IMR-90 (cell line): Measurements from ENCODE around the gene FGF12. TPM values are rescaled to one million over a fixed set of nuclear protein-coding genes. Genes with fewer than 3 reads are reported as not detected.

Source experiments
- ATAC-seq: fragments of 200-7000 bp; cut with Tn5 transposase; 2 replicates; pipeline ENCODE4 v1.9.1; 2020; ENCODE audit warnings: low read depth, mild to moderate bottlenecking, moderate library complexity
- BruUV-seq: library from RNA; stranded (reverse); fragments of 400-500 nt; replicated peaks from 2 replicates; lab custom pipeline; 2021; lab: Mats Ljungman, UMichigan
- CTCF ChIA-PET: fragments of 300-600 bp; formaldehyde crosslinking; extraction: SDS; loops from one replicate; lab custom pipeline; 2021; ENCODE audit warnings: antibody characterized with exemption; lab: Yijun Ruan, JAX
- POLR2A ChIA-PET: fragments of 300-600 bp; sonication (Branson Sonifier 250); formaldehyde crosslinking; loops from one replicate; lab custom pipeline; 2022; ENCODE audit warnings: antibody characterized with exemption; ENCODE audit not compliant: unreplicated experiment; lab: Charles Lee
- DNase-seq: peaks from one replicate; pipeline ENCODE4 v3.0.0; 2013
- H2AFZ ChIP-seq: replicated peaks from 2 replicates; pipeline ENCODE3; 2013; ENCODE audit warnings: low read length, mild to moderate bottlenecking; ENCODE audit not compliant: poor library complexity
- H2AK5ac ChIP-seq: 2 replicates; pipeline ENCODE4 v1.6.1; 2013; ENCODE audit warnings: low read depth, low read length, inconsistent platforms
- H2AK9ac ChIP-seq: replicated peaks from 2 replicates; pipeline ENCODE3; 2013; ENCODE audit warnings: mild to moderate bottlenecking, low read depth, low read length, moderate library complexity; ENCODE audit not compliant: poor library complexity
- H2BK120ac ChIP-seq: 2 replicates; pipeline ENCODE4 v1.6.1; 2013; ENCODE audit warnings: low read depth, low read length, inconsistent platforms
- H2BK15ac ChIP-seq: 3 replicates; pipeline ENCODE4 v1.6.1; 2013; ENCODE audit warnings: low read depth, low read length, inconsistent platforms
- H2BK20ac ChIP-seq: 2 replicates; pipeline ENCODE4 v1.6.1; 2013; ENCODE audit warnings: low read depth, mild to moderate bottlenecking, inconsistent platforms, low read length, moderate library complexity
- H2BK5ac ChIP-seq: 2 replicates; pipeline ENCODE4 v1.6.1; 2013; ENCODE audit warnings: mild to moderate bottlenecking, low read depth, low read length, inconsistent platforms; ENCODE audit not compliant: poor library complexity, severe bottlenecking
- H3K14ac ChIP-seq: replicated peaks from 2 replicates; pipeline ENCODE4 v1.6.1; 2013; ENCODE audit warnings: low read depth, low read length, inconsistent platforms
- H3K18ac ChIP-seq: 2 replicates; pipeline ENCODE4 v1.6.1; 2013; ENCODE audit warnings: low read depth, low read length, control low read depth
- H3K23ac ChIP-seq: 2 replicates; pipeline ENCODE4 v1.6.1; 2013; ENCODE audit warnings: low read depth, low read length, inconsistent platforms
- H3K27ac ChIP-seq: 2 replicates; pipeline ENCODE4 v1.5.1; 2013; ENCODE audit warnings: mild to moderate bottlenecking, control low read depth, low read length; ENCODE audit not compliant: insufficient read depth
- H3K27me3 ChIP-seq: 2 replicates; pipeline ENCODE4 v1.6.1; 2013; ENCODE audit warnings: low read length; ENCODE audit not compliant: control insufficient read depth, insufficient read depth
- H3K36me3 ChIP-seq: 2 replicates; pipeline ENCODE4 v1.6.1; 2013; ENCODE audit warnings: low read length, mixed read lengths; ENCODE audit not compliant: control insufficient read depth, insufficient read depth
- H3K4ac ChIP-seq: 2 replicates; pipeline ENCODE4 v1.6.1; 2013; ENCODE audit warnings: low read depth, low read length, inconsistent platforms
- H3K4me1 ChIP-seq: 2 replicates; pipeline ENCODE4 v1.6.1; 2013; ENCODE audit warnings: low read length, mixed read lengths; ENCODE audit not compliant: control insufficient read depth, insufficient read depth
- H3K4me2 ChIP-seq: 2 replicates; pipeline ENCODE4 v1.6.1; 2013; ENCODE audit warnings: low read depth, mild to moderate bottlenecking, control low read depth, low read length, moderate library complexity
- H3K4me3 ChIP-seq: 2 replicates; pipeline ENCODE4 v1.5.1; 2013; ENCODE audit warnings: low read depth, mild to moderate bottlenecking, control low read depth, low read length, moderate library complexity; ENCODE audit not compliant: insufficient read depth
- H3K56ac ChIP-seq: 2 replicates; pipeline ENCODE4 v1.6.1; 2013; ENCODE audit warnings: low read length, inconsistent platforms; ENCODE audit not compliant: insufficient read depth; ENCODE audit errors: extremely low read depth
- H3K79me1 ChIP-seq, 2 experiments: 2 replicates each; pipeline ENCODE4 v1.6.1; 2013; ENCODE audit warnings: low read length in 2 of 2, inconsistent platforms in 1 of 2, low read depth in 1 of 2
- H3K9ac ChIP-seq: 2 replicates; pipeline ENCODE4 v1.6.1; 2013; ENCODE audit warnings: low read depth, low read length, control low read depth
- H3K9me1 ChIP-seq: 2 replicates; pipeline ENCODE4 v1.6.1; 2013; ENCODE audit warnings: low read length, inconsistent platforms; ENCODE audit not compliant: insufficient read depth
- H3K9me3 ChIP-seq: 2 replicates; pipeline ENCODE4 v1.6.1; 2013; ENCODE audit warnings: low read length; ENCODE audit not compliant: control insufficient read depth, insufficient read depth
- H4K20me1 ChIP-seq: 2 replicates; pipeline ENCODE4 v1.6.1; 2013; ENCODE audit warnings: low read length, inconsistent platforms; ENCODE audit not compliant: insufficient read depth
- H4K5ac ChIP-seq: 2 replicates; pipeline ENCODE4 v1.6.1; 2013; ENCODE audit warnings: mild to moderate bottlenecking, low read depth, low read length, control low read depth
- H4K8ac ChIP-seq, 2 experiments: 2 replicates each; pipeline ENCODE4 v1.6.1; 2013; ENCODE audit warnings: low read depth in 2 of 2, low read length in 2 of 2, control low read depth in 1 of 2, inconsistent platforms in 1 of 2
- H4K91ac ChIP-seq: 2 replicates; pipeline ENCODE4 v1.6.1; 2013; ENCODE audit warnings: low read depth, low read length, inconsistent platforms; ENCODE audit not compliant: insufficient read depth
- CHD1 ChIP-seq: IDR thresholded peaks from 2 replicates; pipeline ENCODE4 v1.6.1; 2012; ENCODE audit warnings: low read depth, low read length, improper control_type of control experiment
- ELK1 ChIP-seq: fragments of 150-350 bp; IDR thresholded peaks from 2 replicates; pipeline ENCODE4 v1.6.1; 2016; ENCODE audit warnings: low read depth, mild to moderate bottlenecking, low read length, moderate library complexity, borderline replicate concordance
- FOS ChIP-seq: fragments of 150-350 bp; IDR thresholded peaks from 2 replicates; pipeline ENCODE4 v1.6.1; 2016; ENCODE audit warnings: low read depth, low read length
- MAZ ChIP-seq: IDR thresholded peaks from 2 replicates; pipeline ENCODE4 v1.6.1; 2012; ENCODE audit warnings: low read depth, mild to moderate bottlenecking, low read length, improper control_type of control experiment, moderate library complexity, borderline replicate concordance
- NFE2L2 ChIP-seq: fragments of 150-350 bp; IDR thresholded peaks from 2 replicates; pipeline ENCODE4 v1.6.1; 2016; ENCODE audit warnings: low read depth, mild to moderate bottlenecking, low read length
- POLR2A ChIP-seq: IDR thresholded peaks from 2 replicates; pipeline ENCODE4 v1.6.1; 2012; ENCODE audit warnings: mild to moderate bottlenecking, low read depth, low read length
- RFX5 ChIP-seq: IDR thresholded peaks from 2 replicates; pipeline ENCODE4 v1.8.0; 2012; ENCODE audit warnings: low read depth, mild to moderate bottlenecking, low read length, moderate library complexity
- WGBS, 2 experiments: methylation state at CpG; one replicate each; pipeline versions ENCODE4 v1.1.5 to v1.1.7; 2013; ENCODE audit warnings: missing lambda C conversion rate in 2 of 2; ENCODE audit not compliant: insufficient read length in 1 of 2; ENCODE audit errors: extremely low coverage in 2 of 2; 5-methylcytosine and 5-hydroxymethylcytosine counted together
- dilution Hi-C: fragments of 300-500 bp; cut with HindIII; formaldehyde crosslinking; loops from one replicate; pipeline ENCODE4 v1.14.3; 2018; ENCODE audit warnings: low sequenced_read_pairs; ENCODE audit not compliant: unreplicated experiment
- in situ Hi-C: fragments of 300-500 bp; cut with MboI; formaldehyde crosslinking; loops from 3 replicates; pipeline ENCODE4 v1.14.3; 2019; ENCODE audit warnings: low sequenced_read_pairs, inconsistent platforms, mixed read lengths
- intact Hi-C: fragments of 100-400 bp; cut with micrococcal nuclease; formaldehyde crosslinking; loops from 2 replicates; pipeline ENCODE4 v1.10.0; 2022
- polyA plus RNA-seq, 3 experiments: library from polyadenylated mRNA; depleted of rRNA; stranded (reverse); fragments of >200 nt; gene quantifications; 2 replicates each; pipeline ENCODE4 v1.2.3, GENCODE V29; 2012; ENCODE audit warnings: low replicate concordance in 1 of 3
- total RNA-seq: library from RNA; depleted of rRNA; stranded (reverse); fragments of >200 nt; gene quantifications from 2 replicates; pipeline ENCODE4 v1.2.3, GENCODE V29; 2012

FGF12 gene
- total and polyA plus RNA-seq, 2 of the 4 experiments (the other 2 are of a cell fraction): not detected

DNA sequence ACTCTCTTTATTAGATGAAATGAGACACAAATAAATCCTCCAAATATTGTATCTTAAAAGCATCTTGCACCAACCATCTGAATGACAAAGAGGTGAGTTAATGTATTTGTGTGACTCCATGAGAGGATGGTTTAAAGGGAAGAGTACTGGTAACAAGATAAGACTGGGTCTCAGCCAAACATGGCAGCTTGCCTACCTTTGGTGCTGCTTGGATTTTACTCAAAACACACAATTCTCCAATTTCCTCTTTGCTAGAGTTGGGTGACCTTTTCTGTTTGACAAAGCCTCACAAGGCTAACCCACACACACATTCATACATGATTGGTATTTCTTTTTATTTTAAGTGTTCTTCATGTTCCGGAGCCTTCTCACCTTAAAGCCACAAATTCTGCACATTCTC, 506.4 kb downstream of the FGF12 start:
- no peak overlapping the region for H3K18ac ChIP-seq
- in situ Hi-C loops: no loop called here
- H3K9me1 ChIP-seq: no peaks in the 10 kb centered on the region
- no peaks in the 10 kb centered on the region for H4K20me1 ChIP-seq
- H2BK5ac ChIP-seq: no peak overlapping the region
- H4K5ac ChIP-seq: no peak overlapping the region
- H3K4ac ChIP-seq: no peak overlapping the region
- no peak overlapping the region for H3K9ac ChIP-seq
- no peak overlapping the region for H2BK120ac ChIP-seq
- no peak for DNase-seq
- H3K4me3 ChIP-seq: no peak overlapping the region
- ChIA-PET POLR2A (no interaction called here), CTCF (no interaction called here)
- H2AFZ ChIP-seq: no peak overlapping the region
- BruUV-seq: no TSS peak
- H3K56ac ChIP-seq: no peak overlapping the region
- no peak overlapping the region for H3K14ac ChIP-seq
- no CpG with 5 or more reads among the region's 1 CpG for WGBS, 2 experiments
- intact Hi-C loops: no loop called here
- H3K79me1 ChIP-seq: no peaks in the 10 kb centered on the region
- no peak overlapping the region for H4K91ac ChIP-seq
- no peaks in the 10 kb centered on the region for H3K27me3 ChIP-seq
- 0 out of 2 replicates have a peak, but pooled peaks cover 1% of the 10 kb centered on the region for H3K9me3 ChIP-seq
- dilution Hi-C loops: no loop called here
- H2BK15ac ChIP-seq: no peak overlapping the region
- H3K4me2 ChIP-seq: no peak overlapping the region
- no peak overlapping the region for H3K23ac ChIP-seq
- no peaks in the 10 kb centered on the region for H3K4me1 ChIP-seq
- H3K36me3 ChIP-seq: no peaks in the 10 kb centered on the region
- H3K27ac ChIP-seq: no peak overlapping the region
- ATAC-seq: no peak
- TF ChIP-seq RFX5 (no peak), POLR2A (no peak), NFE2L2 (no peak), MAZ (no peak), FOS (no peak), CHD1 (no peak), ELK1 (no peak)
- H2AK5ac ChIP-seq: no peak overlapping the region
- H2AK9ac ChIP-seq: no peak overlapping the region
- H2BK20ac ChIP-seq: no peak overlapping the region
- H4K8ac ChIP-seq: no peak overlapping the region
